ENCODE data around the gene CCT5.

Gene CCT5

GRCh38 chr5:10311595-10312425, 61.7 kb downstream of the CCT5 start:
- no peak for DNase-seq (ENCODE audit: low read depth, low spot score)

DNA sequence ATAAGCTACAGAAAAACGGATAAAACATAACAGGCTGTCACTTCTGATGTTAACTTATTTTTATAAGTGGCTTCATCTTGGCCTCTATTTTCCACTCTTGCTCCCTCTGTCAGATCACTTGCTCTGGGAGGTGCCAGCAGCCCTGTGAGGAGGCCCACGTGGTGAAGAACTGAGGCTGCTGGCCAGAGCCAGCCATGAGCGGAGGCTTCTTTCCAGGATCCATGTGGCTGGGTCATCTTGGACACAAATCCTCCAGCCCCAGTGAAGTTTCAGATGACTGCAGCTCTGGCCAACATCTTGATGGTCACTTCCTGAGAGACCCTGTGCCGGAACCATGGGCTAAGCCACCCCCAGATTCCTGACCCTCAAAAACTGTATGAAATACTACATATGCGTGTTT, 65.1 kb downstream of the CCT5 start:
- no peak overlapping the region for H3K4me3 ChIP-seq (ENCODE audit: low read length)
- no peak for DNase-seq (ENCODE audit: low read depth, low spot score)

More at GRCh38 chr5:10311595-10312425, 61.7 kb downstream of the CCT5 start:
- no peak overlapping the region for H3K4me3 ChIP-seq (ENCODE audit: low read length)

Measured in Jurkat, Clone E6-1 (cell line).